Measurements from ENCODE around the gene CSMD2.
A peak's percentile ranks its signal among the peaks of the same experiment; 100 is the strongest.
"Not testable (repeated sequence)": the region's sequence is repeated elsewhere in the genome, so short reads cannot be mapped to it uniquely, and the experiment has no call there.

Gene CSMD2

GRCh38 chr1:34108711-34109110, 56.3 kb downstream of the CSMD2 start:
- peaks cover 3% of the 10 kb centered on the region; the same call in 1 of the 2 replicates for H3K9me3 ChIP-seq (ENCODE audit: control insufficient read depth, insufficient read depth, low read length)
- H3K9ac ChIP-seq (ENCODE audit: low read depth, low read length): no peak overlapping the region
- H3K4me1 ChIP-seq (ENCODE audit: insufficient read depth, low read length): peaks cover 11% of the 10 kb centered on the region
- H3K36me3 ChIP-seq (ENCODE audit: insufficient read depth, low read length): no peaks in the 10 kb centered on the region

DNA sequence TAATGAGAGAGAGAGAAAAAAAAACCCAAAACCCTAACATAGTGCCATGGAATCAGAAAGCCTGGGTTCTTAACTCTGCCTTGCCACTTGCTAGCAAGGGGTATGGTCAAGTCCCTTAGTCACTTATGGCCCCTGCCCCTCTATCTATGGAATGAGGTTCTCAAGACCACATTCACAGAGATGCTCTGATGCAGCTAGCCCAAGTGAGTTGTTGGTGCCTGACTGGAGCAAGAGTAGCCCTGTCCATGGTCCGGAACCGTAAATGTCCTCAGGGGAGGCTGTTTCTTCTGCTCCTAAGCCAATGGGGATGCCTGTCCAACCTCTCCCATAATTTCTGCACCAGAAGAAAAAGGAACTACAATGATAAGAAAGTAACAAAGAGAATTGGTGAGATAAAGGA, 56.8 kb downstream of the CSMD2 start:
- H3K36me3 ChIP-seq (ENCODE audit: insufficient read depth, low read length): no peaks in the 10 kb centered on the region

GRCh38 chr1:34101151-34101550, 63.9 kb downstream of the CSMD2 start:
- H3K9ac ChIP-seq (ENCODE audit: low read depth, low read length): no peak overlapping the region
- H3K9me3 ChIP-seq (ENCODE audit: control insufficient read depth, insufficient read depth, low read length): peaks cover 3% of the 10 kb centered on the region; the same call in 1 of the 2 replicates
- H3K36me3 ChIP-seq (ENCODE audit: insufficient read depth, low read length): no peaks in the 10 kb centered on the region
- no peaks in the 10 kb centered on the region for H3K4me1 ChIP-seq (ENCODE audit: insufficient read depth, low read length)

More for the DNA sequence above, 56.8 kb downstream of the CSMD2 start:
- H3K9ac ChIP-seq (ENCODE audit: low read depth, low read length): no peak overlapping the region
- H3K9me3 ChIP-seq (ENCODE audit: control insufficient read depth, insufficient read depth, low read length): peaks cover 3% of the 10 kb centered on the region; the same call in 1 of the 2 replicates
- H3K4me1 ChIP-seq (ENCODE audit: insufficient read depth, low read length): peaks cover 8% of the 10 kb centered on the region; the same call in 1 of the 2 replicates

- Histone ChIP-seq H3K4me1 (ENCODE audit: insufficient read depth, low read length) (no peaks in the 10 kb centered on the region), H3K36me3 (ENCODE audit: insufficient read depth, low read length) (no peaks in the 10 kb centered on the region), H3K9me3 (ENCODE audit: control insufficient read depth, insufficient read depth, low read length) (peaks cover 3% of the 10 kb centered on the region; the same call in 1 of the 2 replicates)
Observed at GRCh38 chr1:34100332-34100731, 64.7 kb downstream of the CSMD2 start.

GRCh38 chr1:34092399-34092798, 72.6 kb downstream of the CSMD2 start:
- H3K9ac ChIP-seq (ENCODE audit: low read depth, low read length): peak overlapping the region; percentile 57; the same call in 1 of the 2 replicates
- not testable (repeated sequence) for H3K4me1 ChIP-seq (ENCODE audit: insufficient read depth, low read length); H3K9me3 ChIP-seq (ENCODE audit: control insufficient read depth, insufficient read depth, low read length)

More at GRCh38 chr1:34100332-34100731, 64.7 kb downstream of the CSMD2 start:
- no peak overlapping the region for H3K9ac ChIP-seq (ENCODE audit: low read depth, low read length)

GRCh38 chr1:34089731-34090130, 75.3 kb downstream of the CSMD2 start:
- Histone ChIP-seq H3K9ac (ENCODE audit: low read depth, low read length) (no peak overlapping the region), H3K36me3 (ENCODE audit: insufficient read depth, low read length) (no peaks in the 10 kb centered on the region; the same call in 1 of the 2 replicates), H3K4me1 (ENCODE audit: insufficient read depth, low read length) (no peaks in the 10 kb centered on the region), H3K9me3 (ENCODE audit: control insufficient read depth, insufficient read depth, low read length) (no peaks in the 10 kb centered on the region)

More at GRCh38 chr1:34092399-34092798, 72.6 kb downstream of the CSMD2 start:
- H3K36me3 ChIP-seq (ENCODE audit: insufficient read depth, low read length): not testable (repeated sequence)

DNA sequence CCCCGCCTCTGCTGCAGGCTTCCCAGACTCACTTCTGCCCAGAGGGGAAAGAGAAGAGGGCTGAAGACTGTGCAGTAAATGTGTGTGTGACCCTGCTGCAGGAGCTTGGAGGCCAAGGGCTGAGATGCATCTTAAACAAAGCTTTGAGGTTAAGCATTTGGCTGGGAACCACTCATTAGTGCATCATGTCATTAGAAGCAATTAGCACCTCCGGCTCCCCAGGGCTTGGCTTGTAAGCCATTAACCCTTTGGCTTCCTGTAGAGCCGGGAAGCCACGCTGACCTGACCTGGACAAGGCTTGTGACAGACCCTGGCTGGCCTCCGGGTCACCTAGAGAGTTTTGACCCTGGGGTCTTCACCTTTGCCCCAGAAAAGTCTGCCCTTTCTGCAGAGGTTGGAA, 77.0 kb downstream of the CSMD2 start:
- Histone ChIP-seq H3K4me1 (ENCODE audit: insufficient read depth, low read length) (no peaks in the 10 kb centered on the region), H3K36me3 (ENCODE audit: insufficient read depth, low read length) (no peaks in the 10 kb centered on the region; the same call in 1 of the 2 replicates), H3K9me3 (ENCODE audit: control insufficient read depth, insufficient read depth, low read length) (no peaks in the 10 kb centered on the region), H3K9ac (ENCODE audit: low read depth, low read length) (no peak overlapping the region)

GRCh38 chr1:34086561-34086960, 78.5 kb downstream of the CSMD2 start:
- H3K9ac ChIP-seq (ENCODE audit: low read depth, low read length): no peak overlapping the region
- no peaks in the 10 kb centered on the region for H3K4me1 ChIP-seq (ENCODE audit: insufficient read depth, low read length)
- H3K9me3 ChIP-seq (ENCODE audit: control insufficient read depth, insufficient read depth, low read length): no peaks in the 10 kb centered on the region; the same call in 1 of the 2 replicates
- H3K36me3 ChIP-seq (ENCODE audit: insufficient read depth, low read length): no peaks in the 10 kb centered on the region; the same call in 1 of the 2 replicates

- Histone ChIP-seq H3K4me1 (ENCODE audit: insufficient read depth, low read length) (no peaks in the 10 kb centered on the region), H3K9ac (ENCODE audit: low read depth, low read length) (no peak overlapping the region), H3K9me3 (ENCODE audit: control insufficient read depth, insufficient read depth, low read length) (no peaks in the 10 kb centered on the region; the same call in 1 of the 2 replicates), H3K36me3 (ENCODE audit: insufficient read depth, low read length) (no peaks in the 10 kb centered on the region; the same call in 1 of the 2 replicates)
Observed at GRCh38 chr1:34083974-34084373, 81.1 kb downstream of the CSMD2 start.

DNA sequence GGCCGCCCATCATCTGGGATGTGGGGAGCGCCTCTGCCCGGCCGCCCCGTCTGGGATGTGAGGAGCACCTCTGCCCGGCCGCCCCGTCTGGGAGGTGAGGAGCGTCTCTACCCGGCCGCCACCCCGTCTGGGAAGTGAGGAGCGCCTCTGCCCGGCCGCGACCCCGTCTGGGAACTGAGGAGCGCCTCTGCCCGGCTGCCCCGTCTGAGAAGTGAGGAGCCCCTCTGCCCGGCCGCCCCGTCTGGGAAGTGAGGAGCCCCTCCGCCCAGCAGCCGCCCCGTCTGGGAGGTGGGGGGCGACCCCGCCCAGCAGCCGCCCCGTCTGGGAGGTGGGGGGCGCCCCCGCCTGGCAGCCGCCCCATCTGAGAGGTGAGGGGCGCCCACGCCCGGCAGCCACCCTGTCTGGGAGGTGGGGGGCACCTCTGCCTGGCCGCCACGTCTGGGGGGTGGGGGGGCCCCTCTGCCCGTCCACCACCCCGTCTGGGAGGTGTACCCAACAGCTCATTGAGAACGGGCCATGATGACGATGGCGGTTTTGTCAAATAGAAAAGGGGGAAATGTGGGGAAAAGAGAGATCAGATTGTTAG, 82.9 kb downstream of the CSMD2 start:
- not testable (repeated sequence) for H3K9me3 ChIP-seq (ENCODE audit: control insufficient read depth, insufficient read depth, low read length); H3K9ac ChIP-seq (ENCODE audit: low read depth, low read length); H3K36me3 ChIP-seq (ENCODE audit: insufficient read depth, low read length); H3K4me1 ChIP-seq (ENCODE audit: insufficient read depth, low read length)

GRCh38 chr1:34078383-34078782, 86.6 kb downstream of the CSMD2 start:
- no peaks in the 10 kb centered on the region for H3K4me1 ChIP-seq (ENCODE audit: insufficient read depth, low read length)

GRCh38 chr1:34075576-34075975, 89.5 kb downstream of the CSMD2 start:
- Histone ChIP-seq H3K9me3 (ENCODE audit: control insufficient read depth, insufficient read depth, low read length) (no peaks in the 10 kb centered on the region), H3K36me3 (ENCODE audit: insufficient read depth, low read length) (no peaks in the 10 kb centered on the region), H3K9ac (ENCODE audit: low read depth, low read length) (no peak overlapping the region), H3K4me1 (ENCODE audit: insufficient read depth, low read length) (no peaks in the 10 kb centered on the region)

More at GRCh38 chr1:34078383-34078782, 86.6 kb downstream of the CSMD2 start:
- Histone ChIP-seq H3K36me3 (ENCODE audit: insufficient read depth, low read length) (no peaks in the 10 kb centered on the region), H3K9ac (ENCODE audit: low read depth, low read length) (no peak overlapping the region), H3K9me3 (ENCODE audit: control insufficient read depth, insufficient read depth, low read length) (no peaks in the 10 kb centered on the region; the same call in 1 of the 2 replicates)

- H3K36me3 ChIP-seq (ENCODE audit: insufficient read depth, low read length): no peaks in the 10 kb centered on the region
- H3K9ac ChIP-seq (ENCODE audit: low read depth, low read length): no peak overlapping the region
- no peaks in the 10 kb centered on the region; the same call in 1 of the 2 replicates for H3K9me3 ChIP-seq (ENCODE audit: control insufficient read depth, insufficient read depth, low read length)
- no peaks in the 10 kb centered on the region for H3K4me1 ChIP-seq (ENCODE audit: insufficient read depth, low read length)
Observed at GRCh38 chr1:34073028-34073695, 91.9 kb downstream of the CSMD2 start.

- H3K9me3 ChIP-seq (ENCODE audit: control insufficient read depth, insufficient read depth, low read length): no peaks in the 10 kb centered on the region; the same call in 1 of the 2 replicates
- no peaks in the 10 kb centered on the region; the same call in 1 of the 2 replicates for H3K36me3 ChIP-seq (ENCODE audit: insufficient read depth, low read length)
- H3K4me1 ChIP-seq (ENCODE audit: insufficient read depth, low read length): no peaks in the 10 kb centered on the region
- H3K9ac ChIP-seq (ENCODE audit: low read depth, low read length): no peak overlapping the region
Observed at GRCh38 chr1:34070201-34070836, 94.7 kb downstream of the CSMD2 start.

All from ES-I3 (cell line).